RWPE1 (cell line): Measurements from ENCODE around the gene CSTF2T.
"Not testable (repeated sequence)": the region's sequence is repeated elsewhere in the genome, so short reads cannot be mapped to it uniquely, and the experiment has no call there.

Experiments used
- CTCF ChIA-PET: fragments of 350-600 bp; sonication (Branson Sonifier 250); formaldehyde crosslinking; extraction: SDS; loops from one replicate; lab custom pipeline; 2021; lab: Yijun Ruan, JAX
- POLR2A ChIA-PET: fragments of 400-600 bp; formaldehyde crosslinking; extraction: SDS; loops from one replicate; lab custom pipeline; 2020; ENCODE audit warnings: antibody characterized with exemption; ENCODE audit not compliant: low non-redundant PET; lab: Yijun Ruan, JAX
- DNase-seq: peaks from one replicate; pipeline ENCODE4 v3.0.0; 2012; ENCODE audit warnings: low spot score
- H3K27ac ChIP-seq: fragments of 450-650 bp; 2 replicates; pipeline ENCODE4 v1.5.1; 2017
- TF ChIP-seq, protein P1 (sequence below): fragments of 450-650 bp; conservative IDR thresholded peaks from 2 replicates; pipeline ENCODE4 v1.5.1; 2017; ENCODE audit warnings: low read depth, mild to moderate bottlenecking

Gene CSTF2T

DNA sequence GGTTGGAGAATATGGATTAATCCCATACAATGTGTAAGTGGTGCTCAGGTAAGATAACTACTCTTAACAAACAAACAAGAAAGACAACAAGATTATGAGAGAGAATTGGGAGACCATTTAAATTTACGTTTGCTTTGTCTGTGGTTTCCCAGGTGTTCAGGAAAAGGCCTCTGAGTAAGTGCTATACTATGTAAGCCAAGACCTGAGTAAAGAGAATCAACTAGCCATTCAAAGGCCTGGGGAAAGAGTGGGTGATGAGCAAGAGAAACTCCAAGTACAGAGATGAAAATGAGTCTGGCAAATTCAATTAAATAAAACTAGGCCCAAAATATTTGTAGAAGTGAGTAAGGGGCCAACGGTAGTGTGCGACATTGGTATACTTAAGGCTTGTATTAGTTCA, 9.9 kb downstream of the CSTF2T start:
- ChIA-PET POLR2A (no interaction called here), CTCF (no interaction called here)
- peak; percentile 12 for DNase-seq
- TF ChIP-seq, protein P1, sequence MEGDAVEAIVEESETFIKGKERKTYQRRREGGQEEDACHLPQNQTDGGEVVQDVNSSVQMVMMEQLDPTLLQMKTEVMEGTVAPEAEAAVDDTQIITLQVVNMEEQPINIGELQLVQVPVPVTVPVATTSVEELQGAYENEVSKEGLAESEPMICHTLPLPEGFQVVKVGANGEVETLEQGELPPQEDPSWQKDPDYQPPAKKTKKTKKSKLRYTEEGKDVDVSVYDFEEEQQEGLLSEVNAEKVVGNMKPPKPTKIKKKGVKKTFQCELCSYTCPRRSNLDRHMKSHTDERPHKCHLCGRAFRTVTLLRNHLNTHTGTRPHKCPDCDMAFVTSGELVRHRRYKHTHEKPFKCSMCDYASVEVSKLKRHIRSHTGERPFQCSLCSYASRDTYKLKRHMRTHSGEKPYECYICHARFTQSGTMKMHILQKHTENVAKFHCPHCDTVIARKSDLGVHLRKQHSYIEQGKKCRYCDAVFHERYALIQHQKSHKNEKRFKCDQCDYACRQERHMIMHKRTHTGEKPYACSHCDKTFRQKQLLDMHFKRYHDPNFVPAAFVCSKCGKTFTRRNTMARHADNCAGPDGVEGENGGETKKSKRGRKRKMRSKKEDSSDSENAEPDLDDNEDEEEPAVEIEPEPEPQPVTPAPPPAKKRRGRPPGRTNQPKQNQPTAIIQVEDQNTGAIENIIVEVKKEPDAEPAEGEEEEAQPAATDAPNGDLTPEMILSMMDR = no peak
- no peak overlapping the region for H3K27ac ChIP-seq

DNA sequence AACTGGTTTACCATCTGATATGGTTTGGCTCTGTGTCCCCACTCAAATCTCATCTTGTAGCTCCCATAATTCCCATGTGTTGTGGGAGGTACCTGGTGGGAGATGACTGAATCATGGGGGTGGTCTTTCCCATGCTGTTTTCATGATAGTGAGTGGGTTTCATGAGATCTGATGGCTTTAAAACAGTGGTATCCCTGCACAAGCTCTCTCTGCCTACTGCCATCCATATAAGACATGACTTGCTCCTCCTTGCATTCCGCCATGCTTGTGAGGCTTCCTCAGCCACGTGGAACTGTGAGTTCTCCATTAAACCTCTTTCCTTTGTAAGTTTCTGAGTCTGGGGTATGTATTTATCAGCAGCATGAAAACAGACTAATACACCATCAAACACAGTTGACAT, 10.6 kb downstream of the CSTF2T start:
- DNase-seq, CTCF ChIA-PET, H3K27ac ChIP-seq, POLR2A ChIA-PET: not testable (repeated sequence)

DNA sequence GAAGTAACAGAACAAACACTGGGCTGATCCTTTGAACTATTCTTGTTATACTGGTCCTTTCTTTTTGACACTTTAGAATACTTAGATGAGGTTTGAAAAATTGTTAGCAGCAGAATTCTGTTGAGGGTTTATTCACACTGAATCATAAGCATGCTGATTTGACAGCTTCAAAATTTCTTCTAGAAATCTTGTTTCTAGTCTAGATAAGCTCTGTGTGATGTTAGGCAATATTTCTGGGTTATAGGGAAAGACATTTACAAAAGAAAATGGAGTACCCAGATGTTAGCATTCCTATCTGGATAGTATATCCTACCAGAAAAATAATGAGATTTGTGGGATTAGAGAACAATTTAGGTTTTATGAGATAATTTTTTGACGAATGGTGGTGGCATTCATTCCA, 12.1 kb downstream of the CSTF2T start:
- H3K27ac ChIP-seq = no peak overlapping the region
- no peak for DNase-seq
- POLR2A ChIA-PET = no interaction called here
- TF ChIP-seq, protein P1 = no peak
- CTCF ChIA-PET = no interaction called here

DNA sequence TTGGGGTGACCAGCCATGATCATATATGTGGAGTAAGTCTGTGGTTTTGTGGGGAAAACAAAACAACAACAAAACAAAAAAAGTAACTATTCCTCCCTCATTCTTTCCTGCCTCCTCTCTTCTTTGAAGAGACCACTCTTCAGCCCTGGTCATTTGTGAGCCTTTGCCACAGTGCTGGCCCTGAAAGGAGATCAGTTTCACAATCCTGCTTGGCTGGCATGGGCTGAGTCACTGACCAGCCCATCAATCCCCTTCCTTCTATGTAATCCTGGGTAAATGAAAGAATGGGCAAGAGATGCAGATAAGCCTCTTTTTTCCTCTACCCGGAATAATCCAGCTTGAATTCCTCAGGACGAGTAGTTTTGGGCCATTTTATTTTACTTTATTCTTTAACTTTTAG, 13.6 kb downstream of the CSTF2T start:
- H3K27ac ChIP-seq = no peak overlapping the region
- DNase-seq = peak; percentile 7
- TF ChIP-seq, protein P1 = no peak
- ChIA-PET CTCF (interaction anchor here (0.7 kb wide), 1 partner anchor 222 kb away, joined by 3 read pairs; no protein-coding TSS in a partner anchor), POLR2A (no interaction called here)

DNA sequence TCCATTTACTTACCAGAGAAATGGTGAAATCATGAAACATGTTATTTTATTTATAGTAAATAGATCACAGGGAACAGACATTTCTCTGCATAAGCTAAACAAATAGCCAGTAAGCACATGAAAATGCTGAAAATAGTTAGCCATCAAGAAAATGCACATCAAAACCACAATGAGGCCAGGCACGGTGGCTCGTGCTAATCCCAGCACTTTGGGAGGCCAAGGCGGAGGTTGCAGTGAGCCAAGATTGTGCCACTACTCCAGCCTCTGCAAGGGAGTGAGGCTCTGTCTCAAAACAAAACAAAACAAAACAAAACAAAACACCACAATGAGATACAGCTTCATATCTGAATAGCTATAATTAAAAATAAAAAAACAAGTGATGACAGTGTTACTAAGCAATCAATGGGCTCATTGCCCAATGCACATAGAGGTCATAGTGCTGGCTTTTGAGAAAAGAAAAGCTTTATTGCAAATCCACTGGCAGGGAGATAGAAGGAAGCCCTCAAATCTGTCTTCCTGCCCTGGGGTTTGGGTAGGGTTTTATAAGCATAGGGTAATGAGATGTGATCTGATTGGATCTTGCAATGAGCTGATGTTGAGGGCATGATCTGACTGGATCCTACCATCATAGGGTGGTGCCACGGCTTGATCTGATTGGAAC, 16.2 kb downstream of the CSTF2T start:
- CTCF ChIA-PET = no interaction called here

DNA sequence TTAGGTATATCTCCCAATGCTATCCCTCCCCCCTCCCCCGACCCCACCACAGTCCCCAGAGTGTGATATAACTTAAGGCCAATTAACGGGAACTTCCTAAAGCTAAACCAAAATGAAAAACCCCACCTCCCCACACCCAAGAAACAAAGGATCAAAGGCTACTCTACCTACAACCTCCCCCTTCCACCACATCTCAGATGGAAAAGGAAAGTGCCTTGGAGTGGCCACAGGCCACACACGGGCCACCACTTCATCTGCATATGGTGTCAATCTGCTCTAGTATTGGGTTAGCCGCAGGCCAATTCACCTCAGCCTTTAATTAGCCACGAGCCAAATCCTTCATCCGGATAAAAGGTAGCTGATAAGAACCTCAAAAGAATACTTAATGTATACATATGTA, 19.6 kb downstream of the CSTF2T start:
- CTCF ChIA-PET = interaction anchor here (0.6 kb wide), 1 partner anchor 45 kb away, joined by 4 read pairs; no protein-coding TSS in a partner anchor
- POLR2A ChIA-PET = no interaction called here
- no peak for DNase-seq
- TF ChIP-seq, protein P1 = no peak
- H3K27ac ChIP-seq = no peak overlapping the region

More for the DNA sequence above, 16.2 kb downstream of the CSTF2T start:
- H3K27ac ChIP-seq = no peak overlapping the region
- no peak for DNase-seq
- POLR2A ChIA-PET = no interaction called here
- TF ChIP-seq, protein P1 = no peak

DNA sequence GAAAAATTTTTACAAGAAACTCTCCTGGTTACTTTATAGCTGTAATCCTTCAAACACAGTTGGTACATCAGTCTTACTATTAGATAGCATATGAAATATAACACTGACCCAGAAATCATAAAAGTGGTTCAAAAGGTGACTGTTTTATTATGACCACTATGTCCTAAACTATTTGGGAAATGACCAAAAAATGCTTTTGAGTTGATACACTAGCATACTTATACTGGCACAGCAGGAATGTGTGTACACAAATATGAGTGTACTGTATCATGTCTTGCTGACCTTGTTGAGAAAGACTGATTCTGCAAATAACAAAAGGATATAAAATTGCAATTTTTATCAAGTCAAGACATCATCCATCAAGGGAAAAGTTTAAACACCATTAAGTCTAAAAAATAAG, 24.3 kb downstream of the CSTF2T start:
- DNase-seq = no peak
- H3K27ac ChIP-seq = no peak overlapping the region
- TF ChIP-seq, protein P1 = no peak
- ChIA-PET POLR2A (no interaction called here), CTCF (no interaction called here)
